Posterior vena cava (tissue), 2 donors: ENCODE results near the gene CHI3L2. TPM values are rescaled to one million over a fixed set of nuclear protein-coding genes. Genes with fewer than 3 reads are reported as not detected.

Experiments
- DNase-seq: peaks from one replicate; pipeline ENCODE4 v3.0.0-alpha.2; 2020; ENCODE audit warnings: low spot score
- intact Hi-C, 2 donors: fragments of 100-400 bp; cut with DNase I; formaldehyde crosslinking; loops; one replicate each; pipeline versions ENCODE4 v1.14.1 to v1.14.2; 2022 to 2023
- total RNA-seq, 2 donors: library from RNA; stranded (reverse); fragmentation: NEBNext Ultra II Directional; extraction: Animal tissue kit (Norgen Biotek cat#: 25700); gene quantifications; one replicate each; pipeline ENCODE4 v1.2.1, GENCODE V29; 2021
- donor health status: DM: yes; HTN: yes; CAD: no.
- donor health status: DM: yes; HTN: yes; CAD: no.

The CHI3L2 gene
- total RNA-seq, 2 donors from 2014 or later, result 7.9 to 23.4 TPM

- intact Hi-C loops, result no loop called here
- no peak for DNase-seq
These were observed 9.3 kb downstream of the CHI3L2 start for GRCh38 chr1:111236806-111237205.

GRCh38 chr1:111238056-111238795 lies 10.7 kb downstream of the CHI3L2 start:
- DNase-seq, result no peak
- intact Hi-C loops, result no loop called here

GRCh38 chr1:111241797-111242196 lies 14.3 kb downstream of the CHI3L2 start:
- no peak for DNase-seq
- intact Hi-C loops, result no loop called here

GRCh38 chr1:111242805-111243523 lies 15.5 kb downstream of the CHI3L2 start:
- DNase-seq, result no peak
- intact Hi-C loops, result no loop called here

DNA sequence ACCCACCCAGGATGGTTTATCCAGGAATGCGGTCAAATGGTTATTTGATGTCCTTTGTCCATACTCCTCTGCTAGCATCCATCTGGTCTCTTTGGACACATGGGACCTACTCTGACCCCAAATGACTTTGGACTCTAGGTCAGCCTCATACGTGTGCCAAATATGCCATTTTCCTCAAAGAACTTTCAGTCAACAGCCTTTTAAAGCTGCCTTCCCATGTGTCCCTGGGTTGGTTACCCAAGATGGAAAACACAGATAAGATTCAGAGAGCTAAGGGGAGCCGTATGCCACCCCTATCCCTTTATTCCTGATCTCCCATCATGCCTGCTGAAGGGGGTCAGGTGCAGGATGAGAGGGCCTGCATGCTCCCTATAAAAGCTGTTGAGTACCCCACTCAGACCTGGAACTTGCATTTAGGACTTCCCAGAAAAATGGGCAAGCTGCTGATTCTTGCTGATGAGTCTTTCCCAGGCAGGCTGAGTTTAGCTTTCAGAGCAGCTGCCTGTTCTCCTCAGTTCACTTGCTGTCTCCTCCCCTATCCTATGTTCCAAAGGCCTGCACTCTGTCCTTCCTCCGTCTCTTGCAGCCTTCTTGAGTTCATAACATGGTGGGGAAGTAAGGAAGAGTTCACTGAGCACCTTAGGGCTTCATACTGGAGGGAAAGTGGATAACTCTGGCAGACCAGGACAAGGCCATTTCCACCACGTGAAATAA lies 19.8 kb downstream of the CHI3L2 start:
- no peak for DNase-seq
- intact Hi-C loops, result loop anchor here in 1 of 2 donors (5.0 kb wide), 1 partner anchor 1595 kb away; no protein-coding TSS in a partner anchor

- DNase-seq, result no peak
- intact Hi-C loops, result loop anchor here in 1 of 2 donors (5.0 kb wide), 1 partner anchor 1592 kb away; no protein-coding TSS in a partner anchor
These were observed 22.4 kb downstream of the CHI3L2 start for GRCh38 chr1:111249960-111250359.

DNA sequence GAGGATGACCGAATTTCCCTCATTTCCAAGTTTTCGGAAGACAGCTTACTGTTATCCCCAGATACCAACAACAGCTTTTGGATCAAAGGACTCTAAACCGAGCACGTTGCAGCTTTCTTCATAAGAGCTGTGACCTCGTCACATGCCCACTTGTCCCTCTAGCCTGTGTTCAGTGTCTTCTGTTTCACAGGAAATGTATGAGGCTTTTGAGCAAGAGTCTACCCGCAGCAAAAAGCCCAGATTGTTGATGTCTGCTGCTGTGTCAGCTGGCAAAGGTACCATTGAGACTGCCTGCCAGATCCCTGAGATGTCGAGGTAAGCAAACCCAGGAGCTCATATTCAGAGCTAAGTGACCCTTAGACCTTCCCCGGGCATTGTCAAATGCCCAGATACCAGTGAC lies 24.1 kb downstream of the CHI3L2 start:
- intact Hi-C loops, result no loop called here
- DNase-seq, result no peak

DNA sequence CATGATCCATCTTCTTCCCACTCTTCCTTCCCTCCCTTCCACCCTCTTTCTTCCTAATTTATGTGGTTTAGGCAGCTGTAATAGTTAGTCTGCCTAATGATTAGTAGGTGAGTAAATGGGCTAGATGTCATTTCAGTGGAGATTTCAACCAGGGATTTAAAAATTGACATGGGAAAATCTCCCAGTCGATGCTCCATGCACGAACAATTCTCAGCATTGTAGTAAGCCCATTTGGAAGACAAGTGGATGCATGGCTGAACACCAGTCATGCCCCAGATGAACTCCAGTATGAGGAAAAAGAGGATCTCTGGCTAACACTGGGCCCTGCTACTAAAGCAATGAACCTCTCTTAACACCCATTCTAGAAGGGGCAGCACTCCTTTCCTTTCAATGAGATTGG lies 25.3 kb downstream of the CHI3L2 start:
- no peak for DNase-seq
- intact Hi-C loops, result no loop called here

GRCh38 chr1:111253876-111254275 lies 26.4 kb downstream of the CHI3L2 start:
- DNase-seq, result no peak
- intact Hi-C loops, result no loop called here

DNA sequence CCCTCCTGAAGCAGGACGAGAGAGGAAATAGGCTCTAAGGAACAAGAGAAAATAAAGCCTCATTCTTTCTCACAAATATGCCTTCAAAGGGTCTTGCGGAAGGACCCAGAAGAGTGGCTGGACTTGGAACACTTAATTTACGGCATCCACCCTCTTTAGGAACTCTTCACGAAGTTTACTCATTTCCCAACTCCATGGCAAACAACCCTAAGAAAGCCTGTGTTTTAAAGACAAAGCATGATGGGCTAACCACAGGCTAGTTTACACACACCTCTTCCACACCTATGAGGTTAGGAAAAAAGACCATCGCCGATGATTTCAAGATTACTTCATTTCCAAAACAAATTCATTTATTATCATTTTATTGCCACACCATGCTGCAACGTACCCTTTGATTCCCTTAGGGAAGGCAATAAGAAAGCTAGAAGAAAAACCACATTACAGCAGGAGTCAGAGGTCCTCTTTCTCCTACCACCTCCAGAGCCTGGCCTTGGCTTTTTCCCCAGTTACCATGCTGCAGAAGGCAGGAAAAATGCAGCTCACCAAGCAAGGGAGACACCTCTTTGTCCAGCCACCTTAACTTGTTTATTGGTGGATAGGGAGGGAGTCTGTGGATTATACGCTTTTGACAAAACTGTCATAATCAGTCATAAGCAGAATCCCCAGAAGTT lies 29.6 kb downstream of the CHI3L2 start:
- no peak for DNase-seq
- intact Hi-C loops, result no loop called here

DNA sequence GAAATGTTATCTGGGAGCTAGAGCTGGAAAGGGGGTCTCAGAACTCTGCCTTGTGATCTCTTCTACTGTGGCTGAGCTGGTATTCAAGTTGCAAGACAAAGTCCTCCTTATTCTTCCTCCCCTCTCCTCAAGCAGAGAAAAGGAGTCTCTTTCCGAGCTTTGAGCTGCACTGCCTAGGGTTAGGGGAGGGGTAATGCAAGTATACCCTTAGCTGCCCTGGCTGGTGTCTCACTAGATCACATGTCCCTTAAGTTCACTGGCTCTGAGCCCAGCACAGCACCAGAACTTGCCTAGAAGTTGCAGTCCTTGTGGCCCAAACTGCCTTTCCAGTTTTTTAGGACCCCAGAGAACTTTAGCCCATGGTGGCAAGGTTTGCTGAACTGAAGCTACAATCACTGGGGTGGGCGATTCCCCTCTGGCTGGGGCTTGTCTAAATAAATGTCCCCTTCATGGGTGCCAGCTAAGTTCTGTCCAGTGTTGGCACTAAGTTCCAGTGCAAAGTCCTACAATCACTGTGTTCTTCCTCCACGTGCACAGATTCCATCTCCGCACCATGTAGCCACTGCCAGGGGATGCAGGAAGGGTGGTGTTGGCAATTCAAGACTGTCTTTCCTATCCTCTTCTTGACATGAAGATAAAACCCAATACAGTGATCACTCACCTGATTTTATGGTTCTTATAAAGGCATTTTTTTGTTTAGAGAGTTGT lies 40.4 kb downstream of the CHI3L2 start:
- intact Hi-C loops, result no loop called here
- no peak for DNase-seq

- intact Hi-C loops, result no loop called here
- no peak for DNase-seq
These were observed 42.4 kb downstream of the CHI3L2 start for GRCh38 chr1:111269825-111270406.

GRCh38 chr1:111270771-111271463 lies 43.4 kb downstream of the CHI3L2 start:
- no peak for DNase-seq
- intact Hi-C loops, result no loop called here

DNA sequence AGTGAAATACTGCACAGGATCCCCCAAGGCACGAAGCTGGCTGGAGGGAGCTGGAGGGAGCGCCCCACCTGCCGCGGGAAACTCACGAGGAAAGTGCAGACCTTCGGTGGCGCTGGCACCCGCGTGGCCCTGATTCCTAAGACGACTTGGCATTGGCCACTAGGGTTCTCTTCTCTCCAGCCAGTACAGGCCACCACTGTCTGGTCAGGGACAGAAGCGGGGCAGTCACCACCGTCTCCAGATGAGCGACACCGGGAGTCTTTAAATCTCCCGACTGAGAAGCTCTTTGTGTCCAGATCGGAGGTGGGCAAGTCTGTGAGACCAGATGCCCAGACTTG lies 43.9 kb downstream of the CHI3L2 start:
- no peak for DNase-seq
- intact Hi-C loops, result no loop called here

- intact Hi-C loops, result no loop called here
These were observed 44.6 kb downstream of the CHI3L2 start for GRCh38 chr1:111272081-111272480.

GRCh38 chr1:111274653-111275052 lies 47.1 kb downstream of the CHI3L2 start:
- no peak for DNase-seq
- intact Hi-C loops, result no loop called here

More at GRCh38 chr1:111272081-111272480, 44.6 kb downstream of the CHI3L2 start:
- DNase-seq, result no peak

- peak; percentile 87 for DNase-seq
- intact Hi-C loops, result no loop called here
These were observed 47.6 kb downstream of the CHI3L2 start for GRCh38 chr1:111275079-111275478.

GRCh38 chr1:111275780-111276433 lies 48.4 kb downstream of the CHI3L2 start:
- intact Hi-C loops, result no loop called here
- no peak for DNase-seq
